Measurements from ENCODE around the gene WNT10A. TPM values are rescaled to one million over a fixed set of nuclear protein-coding genes. Genes with fewer than 3 reads are reported as not detected.

The WNT10A gene
- total RNA-seq, 1 donor from 2014 or later: 2.5 TPM

- peaks cover 12% of the 10 kb centered on the region for H3K4me1 ChIP-seq (ENCODE audit: insufficient read depth, low read length)
- FAIRE-seq (no peak), DNase-seq (ENCODE audit: low read depth) (no peak)
- no peak overlapping the region for H3K4me3 ChIP-seq (ENCODE audit: insufficient read depth, low read depth, low read length)
- no peak overlapping the region for H3K9ac ChIP-seq (ENCODE audit: low read length)
- peaks cover 22% of the 10 kb centered on the region for H3K4me1 Mint-ChIP-seq (ENCODE audit: low read depth, unreplicated experiment)
- peaks cover 81% of the 10 kb centered on the region for H3K27me3 ChIP-seq (ENCODE audit: insufficient read depth, low read length)
- no peak overlapping the region for H3K27ac ChIP-seq (ENCODE audit: low read depth, low read length)
- no peaks in the 10 kb centered on the region for H3K36me3 Mint-ChIP-seq (ENCODE audit: low read depth, unreplicated experiment)
- H3K9me3 ChIP-seq (ENCODE audit: insufficient read depth, low read depth, low read length): no peaks in the 10 kb centered on the region
- H3K9me3 Mint-ChIP-seq (ENCODE audit: unreplicated experiment): peaks cover 9% of the 10 kb centered on the region
- TF ChIP-seq CTCF (IDR thresholded peaks at IDR 0.05; ENCODE audit: insufficient read depth, low read depth, low read length): no peak
- TF ChIP-seq EZH2 (IDR thresholded peaks at IDR 0.05; ENCODE audit: insufficient read depth, low read length): no peak
- H3K27ac Mint-ChIP-seq (ENCODE audit: unreplicated experiment): no peak overlapping the region
- no peaks in the 10 kb centered on the region for H3K36me3 ChIP-seq (ENCODE audit: insufficient read depth, low read length)
- H3K27me3 Mint-ChIP-seq (ENCODE audit: low read depth, unreplicated experiment): peaks cover 80% of the 10 kb centered on the region
- no peak overlapping the region for H3K4me3 Mint-ChIP-seq (ENCODE audit: unreplicated experiment)
- no peak overlapping the region for H2AFZ ChIP-seq (ENCODE audit: low read depth, low read length)
- H4K20me1 ChIP-seq (ENCODE audit: insufficient read depth, low read length): no peaks in the 10 kb centered on the region
- H3K4me2 ChIP-seq (ENCODE audit: low read length): no peak overlapping the region
- H3K79me2 ChIP-seq (ENCODE audit: insufficient read depth, low read length): no peaks in the 10 kb centered on the region
Measured at GRCh38 chr2:218891275-218892135, 10.9 kb downstream of the WNT10A start.

GRCh38 chr2:218892693-218893348 is 12.2 kb downstream of the WNT10A start:
- Mint-ChIP-seq H3K36me3 (ENCODE audit: low read depth, unreplicated experiment) (no peaks in the 10 kb centered on the region), H3K4me1 (ENCODE audit: low read depth, unreplicated experiment) (peaks cover 20% of the 10 kb centered on the region), H3K27ac (ENCODE audit: unreplicated experiment) (no peak overlapping the region), H3K4me3 (ENCODE audit: unreplicated experiment) (peak overlapping the region; percentile 64), H3K27me3 (ENCODE audit: low read depth, unreplicated experiment) (peaks cover 67% of the 10 kb centered on the region), H3K9me3 (ENCODE audit: unreplicated experiment) (peaks cover 9% of the 10 kb centered on the region)
- TF ChIP-seq EZH2 (IDR thresholded peaks at IDR 0.05; ENCODE audit: insufficient read depth, low read length) (peak; percentile 70), CTCF (IDR thresholded peaks at IDR 0.05; ENCODE audit: insufficient read depth, low read depth, low read length) (no peak)
- Histone ChIP-seq H2AFZ (ENCODE audit: low read depth, low read length) (peak overlapping the region; percentile 80), H3K79me2 (ENCODE audit: insufficient read depth, low read length) (no peaks in the 10 kb centered on the region), H3K4me2 (ENCODE audit: low read length) (peak overlapping the region; percentile 83), H3K4me3 (ENCODE audit: insufficient read depth, low read depth, low read length) (peak overlapping the region; percentile 42), H3K27me3 (ENCODE audit: insufficient read depth, low read length) (peaks cover 78% of the 10 kb centered on the region), H3K36me3 (ENCODE audit: insufficient read depth, low read length) (no peaks in the 10 kb centered on the region), H4K20me1 (ENCODE audit: insufficient read depth, low read length) (no peaks in the 10 kb centered on the region), H3K9ac (ENCODE audit: low read length) (peak overlapping the region; percentile 6), H3K9me3 (ENCODE audit: insufficient read depth, low read depth, low read length) (no peaks in the 10 kb centered on the region), H3K27ac (ENCODE audit: low read depth, low read length) (no peak overlapping the region), H3K4me1 (ENCODE audit: insufficient read depth, low read length) (peaks cover 23% of the 10 kb centered on the region)
- DNase-seq (ENCODE audit: low read depth) (peak; percentile 37), FAIRE-seq (no peak)
